GM21529 (cell line): ENCODE data around the gene ETHE1.

Experiments used
- ATAC-seq: cut with Tn5 transposase; IDR thresholded peaks from one replicate; pipeline ENCODE4 v1.9.1; 2021; ENCODE audit not compliant: unreplicated experiment

The ETHE1 gene

GRCh38 chr19:43495082-43495481 lies 31.9 kb downstream of the ETHE1 start:
- ATAC-seq, result no peak

DNA sequence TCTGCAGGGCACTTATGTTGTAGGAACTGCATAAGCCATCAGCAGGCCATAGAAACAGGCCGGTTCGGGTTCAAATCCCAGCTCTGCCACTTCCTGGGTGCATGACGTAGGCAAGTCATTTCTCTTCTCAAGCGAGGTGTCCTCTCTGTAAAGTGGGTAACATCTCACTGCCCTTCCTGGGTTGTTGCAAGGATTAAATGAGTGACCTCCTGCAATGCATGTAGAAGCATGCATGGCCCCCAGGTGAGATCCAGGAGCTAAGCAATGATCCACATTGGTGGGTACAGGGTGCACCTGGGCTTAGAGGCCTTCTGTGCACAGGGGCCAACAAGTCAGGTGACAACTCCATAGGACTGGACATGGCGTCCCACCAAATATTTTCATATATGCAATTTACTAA lies 36.2 kb downstream of the ETHE1 start:
- no peak for ATAC-seq

- no peak for ATAC-seq
Observed at GRCh38 chr19:43489979-43490599, 36.9 kb downstream of the ETHE1 start.

DNA sequence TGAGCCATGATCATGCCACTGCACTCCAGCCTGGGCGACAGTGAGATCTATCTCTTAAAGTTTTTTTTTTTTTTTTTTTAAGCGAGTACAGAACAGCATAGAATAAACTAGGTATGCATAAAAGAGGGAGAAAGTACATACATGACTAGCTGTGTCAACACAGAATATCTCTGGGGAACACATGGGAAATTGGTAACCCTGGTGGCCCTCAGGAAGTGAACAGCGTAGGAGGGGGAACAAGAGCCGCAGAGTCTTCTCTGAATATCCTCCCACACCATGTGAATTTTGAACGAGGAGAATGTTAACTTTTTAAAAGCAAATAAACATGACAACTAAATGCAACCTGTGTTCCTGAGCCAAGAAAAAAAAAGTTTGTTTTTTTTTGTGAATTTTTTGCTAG lies 37.7 kb downstream of the ETHE1 start:
- ATAC-seq, result no peak

DNA sequence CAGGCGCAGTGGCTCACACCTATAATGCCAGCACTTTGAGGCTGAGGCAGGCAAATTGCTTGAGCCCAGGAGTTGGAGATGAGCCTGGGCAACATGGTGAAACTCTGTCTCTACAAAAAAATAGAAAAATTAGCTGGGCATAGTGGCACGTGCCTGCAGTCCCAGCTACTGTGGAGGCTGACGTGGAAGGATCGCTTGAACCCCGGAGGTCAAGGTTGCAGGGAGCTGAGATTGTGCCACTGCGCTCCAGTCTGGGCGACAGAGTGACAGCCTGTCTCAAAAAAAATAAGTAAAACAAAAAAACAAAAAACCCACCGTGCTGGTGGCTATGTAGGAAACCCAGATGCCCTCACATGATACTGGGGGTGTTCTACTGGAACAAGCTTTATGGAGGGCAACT lies 38.8 kb downstream of the ETHE1 start:
- no peak for ATAC-seq

- no peak for ATAC-seq
Observed at GRCh38 chr19:43486412-43486811, 40.6 kb downstream of the ETHE1 start.

DNA sequence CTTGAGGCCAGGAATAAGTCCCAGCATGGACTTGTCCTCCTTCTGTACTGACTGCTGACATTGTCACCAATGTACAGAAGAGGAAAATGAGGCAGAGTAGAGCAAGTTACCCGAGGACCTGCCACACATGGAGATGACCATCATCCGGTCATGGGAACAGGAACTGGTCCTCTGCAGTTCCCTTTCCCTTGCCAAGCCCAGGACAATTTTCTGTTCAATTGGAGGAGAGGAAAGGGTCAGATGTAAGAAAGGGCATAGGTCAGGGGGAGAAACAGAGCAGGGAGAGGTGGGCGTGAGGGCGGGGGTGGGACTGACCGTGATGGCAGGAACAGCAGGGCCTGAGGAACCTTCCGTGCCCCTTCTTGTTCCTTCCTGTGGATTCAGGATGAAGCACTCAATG lies 41.0 kb downstream of the ETHE1 start:
- ATAC-seq, result no peak

DNA sequence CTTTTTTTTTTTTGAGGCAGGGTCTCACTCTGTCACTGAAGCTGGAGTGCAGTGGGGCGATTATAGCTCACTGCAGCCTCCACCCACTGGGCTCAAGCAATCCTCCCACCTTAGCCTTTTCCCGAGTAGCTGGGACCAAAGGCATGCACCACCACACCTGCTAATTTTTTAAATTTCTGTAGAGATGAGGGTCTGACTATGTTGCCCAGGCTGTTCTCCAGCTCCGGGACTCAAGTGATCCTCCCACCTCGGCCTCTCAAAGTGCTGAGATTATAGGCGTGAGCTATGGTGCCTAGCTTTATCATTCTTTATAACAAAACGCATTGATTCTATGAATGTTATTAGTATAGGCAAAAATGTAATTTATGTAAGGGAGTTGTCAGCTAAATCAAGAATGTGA lies 43.7 kb downstream of the ETHE1 start:
- no peak for ATAC-seq

GRCh38 chr19:43482193-43482592 lies 44.8 kb downstream of the ETHE1 start:
- no peak for ATAC-seq

- no peak for ATAC-seq
Observed at GRCh38 chr19:43481701-43482100, 45.3 kb downstream of the ETHE1 start.

DNA sequence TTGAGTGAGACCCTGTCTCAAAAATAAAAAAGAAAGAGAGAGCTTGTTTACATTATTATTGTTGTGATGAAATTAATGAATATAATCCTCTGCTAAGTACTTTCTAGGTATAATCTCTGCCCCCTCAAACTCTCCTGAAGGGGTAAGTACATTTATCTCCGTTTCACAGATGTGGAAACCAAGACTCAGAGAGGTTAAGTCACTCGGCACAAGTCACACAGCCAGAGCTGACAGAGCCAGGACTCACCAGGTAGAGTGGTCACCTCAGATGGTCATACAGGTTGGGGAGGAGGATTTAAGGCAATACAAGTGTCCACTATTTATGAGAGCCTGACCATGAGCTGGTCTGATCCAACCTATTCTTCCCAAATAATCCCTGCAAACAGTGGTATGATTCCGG lies 46.4 kb downstream of the ETHE1 start:
- ATAC-seq, result no peak

GRCh38 chr19:43479961-43480561 lies 46.9 kb downstream of the ETHE1 start:
- ATAC-seq, result no peak

DNA sequence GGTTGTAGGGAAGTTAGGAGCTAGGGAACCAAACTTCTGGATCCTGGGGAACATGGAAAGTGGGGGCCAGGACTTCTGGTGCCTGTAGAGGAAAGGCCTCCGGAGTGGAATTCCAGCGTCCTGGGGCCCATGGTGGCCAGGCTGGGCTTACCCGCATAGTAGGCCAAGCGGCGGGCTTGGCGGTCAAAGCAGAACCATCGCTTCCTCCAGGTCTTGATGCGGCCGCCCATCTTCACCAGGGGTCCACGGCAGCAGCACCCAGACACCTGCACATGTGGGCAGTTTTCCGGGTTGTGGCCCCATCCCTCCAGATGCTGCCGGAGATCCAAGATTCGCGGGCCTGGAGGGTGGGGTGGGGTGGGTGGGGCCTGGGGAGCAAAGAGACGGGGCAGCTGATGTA lies 47.8 kb downstream of the ETHE1 start:
- ATAC-seq, result no peak

- no peak for ATAC-seq
Observed at GRCh38 chr19:43478323-43478722, 48.7 kb downstream of the ETHE1 start.

DNA sequence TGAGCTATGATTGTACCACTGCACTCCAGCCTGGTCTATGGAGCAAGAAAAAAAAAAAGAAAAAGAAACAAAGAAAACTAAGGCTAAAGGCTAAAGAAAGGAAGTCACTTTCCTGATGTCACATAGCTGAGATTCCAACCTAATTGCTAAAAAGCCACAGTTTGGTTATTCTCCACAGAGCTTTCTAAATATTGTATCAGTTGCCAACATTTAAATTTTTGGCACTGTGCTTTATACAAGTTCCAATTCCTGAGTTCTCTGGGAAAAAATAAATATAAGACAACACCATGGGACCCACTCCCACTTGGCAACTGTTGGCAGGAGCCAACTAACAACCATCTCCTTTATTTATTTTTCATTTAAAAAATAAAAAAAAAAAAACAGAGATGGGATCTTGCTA lies 50.4 kb downstream of the ETHE1 start:
- no peak for ATAC-seq

DNA sequence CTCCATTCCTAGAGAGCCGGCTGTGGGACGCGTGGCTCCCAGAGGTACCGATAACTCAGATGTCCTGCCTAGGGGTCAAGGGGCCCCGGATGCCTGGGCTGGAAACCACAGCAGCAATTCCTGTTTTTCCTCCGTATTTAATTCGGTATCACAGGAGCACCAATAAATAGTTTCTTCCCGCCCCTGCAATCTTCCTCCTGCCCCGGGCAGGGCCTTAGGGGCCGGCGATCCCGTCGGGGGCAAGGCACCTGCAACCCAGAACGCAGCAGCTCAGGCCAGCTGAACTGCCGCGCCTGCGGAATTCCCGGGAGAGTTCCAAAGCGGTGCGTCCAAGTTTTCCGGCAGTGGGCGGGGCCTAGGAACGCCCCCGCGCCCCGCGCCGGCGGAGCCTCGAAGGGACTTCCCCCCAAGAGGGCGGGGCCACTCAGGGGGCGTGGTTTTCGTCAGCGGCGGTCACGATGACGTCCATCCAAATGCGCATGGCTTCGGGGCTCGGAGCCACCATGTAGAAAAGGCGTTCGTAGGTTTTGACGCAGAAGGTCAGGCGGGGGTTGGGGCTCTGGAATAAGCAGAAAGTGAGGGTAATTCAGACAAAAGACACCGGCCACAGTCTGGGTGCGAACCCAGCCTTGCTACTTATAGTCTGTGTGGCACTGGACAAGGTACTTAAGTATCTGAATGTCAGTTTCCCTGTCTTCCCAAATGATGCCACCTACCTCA lies 51.9 kb downstream of the ETHE1 start:
- peak; percentile 53 for ATAC-seq

GRCh38 chr19:43474487-43474886 lies 52.5 kb downstream of the ETHE1 start:
- ATAC-seq, result no peak

DNA sequence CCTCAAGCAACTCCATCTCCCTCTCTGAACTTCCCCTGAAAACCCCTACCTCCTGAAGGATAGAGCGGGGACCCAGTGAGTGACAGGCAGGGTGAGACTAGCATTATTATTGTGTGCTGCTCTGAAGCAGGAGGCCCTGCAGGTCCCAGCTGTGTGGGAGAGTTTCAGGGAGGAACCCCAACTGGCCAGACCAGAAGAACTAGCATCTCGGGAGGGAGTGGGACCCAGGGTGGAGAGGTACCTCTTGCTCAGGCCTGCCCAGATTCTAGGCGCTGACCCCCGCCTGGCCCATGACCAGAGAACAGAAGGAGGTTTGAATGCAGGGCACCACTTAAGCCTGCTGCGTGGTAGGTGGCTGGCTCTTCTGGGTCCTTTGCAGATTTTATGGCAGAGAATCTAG lies 55.9 kb downstream of the ETHE1 start:
- ATAC-seq, result no peak

GRCh38 chr19:43470288-43470687 lies 56.7 kb downstream of the ETHE1 start:
- no peak for ATAC-seq

GRCh38 chr19:43469160-43469480 lies 57.9 kb downstream of the ETHE1 start:
- ATAC-seq, result no peak

- no peak for ATAC-seq
Observed at GRCh38 chr19:43468354-43469159, 58.4 kb downstream of the ETHE1 start.

DNA sequence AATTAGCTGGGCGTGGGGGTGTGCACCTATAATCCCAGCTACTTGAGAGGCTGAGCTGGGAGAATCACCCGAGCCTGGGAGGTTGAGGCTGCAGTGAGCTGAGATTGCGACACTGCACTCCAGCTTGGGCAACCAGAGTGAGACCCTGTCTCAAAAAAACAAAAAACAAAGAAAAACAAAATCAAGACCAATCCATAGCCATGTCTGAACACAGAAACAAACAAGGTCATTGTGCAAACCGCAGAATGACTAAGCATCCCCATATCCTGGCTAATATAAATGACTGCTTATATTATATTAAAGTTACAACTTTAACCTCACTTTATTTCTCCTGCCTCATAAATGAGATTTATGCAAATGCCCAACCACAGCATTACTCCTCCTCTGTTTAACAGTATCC lies 59.3 kb downstream of the ETHE1 start:
- no peak for ATAC-seq
